GM19372 (cell line): Measurements from ENCODE around the gene SUN1.

ENCODE experiments used
- ATAC-seq: cut with Tn5 transposase; IDR thresholded peaks from one replicate; pipeline ENCODE4 v1.9.1; 2021; ENCODE audit warnings: mild to moderate bottlenecking, low read depth, moderate library complexity; ENCODE audit not compliant: unreplicated experiment

The SUN1 gene

GRCh38 chr7:888081-889024 lies 56.1 kb downstream of the SUN1 start:
- ATAC-seq, result no peak

- ATAC-seq, result no peak
Observed at GRCh38 chr7:889025-889390, 56.7 kb downstream of the SUN1 start.

GRCh38 chr7:889391-889790 lies 57.1 kb downstream of the SUN1 start:
- no peak for ATAC-seq

- ATAC-seq, result no peak
Observed at GRCh38 chr7:890868-891267, 58.6 kb downstream of the SUN1 start.

- ATAC-seq, result no peak
Observed at GRCh38 chr7:891291-891690, 59.0 kb downstream of the SUN1 start.

GRCh38 chr7:891805-892204 lies 59.5 kb downstream of the SUN1 start:
- no peak for ATAC-seq

- no peak for ATAC-seq
Observed at GRCh38 chr7:892648-893593, 60.6 kb downstream of the SUN1 start.

- no peak for ATAC-seq
Observed at GRCh38 chr7:893686-894085, 61.4 kb downstream of the SUN1 start.

- no peak for ATAC-seq
Observed at GRCh38 chr7:894164-894867, 62.0 kb downstream of the SUN1 start.

GRCh38 chr7:894927-895450 lies 62.7 kb downstream of the SUN1 start:
- ATAC-seq, result no peak

GRCh38 chr7:895451-896052 lies 63.3 kb downstream of the SUN1 start:
- no peak for ATAC-seq

GRCh38 chr7:896346-897075 lies 64.2 kb downstream of the SUN1 start:
- no peak for ATAC-seq

GRCh38 chr7:897086-897485 lies 64.8 kb downstream of the SUN1 start:
- no peak for ATAC-seq

GRCh38 chr7:897771-898376 lies 65.6 kb downstream of the SUN1 start:
- ATAC-seq, result no peak

GRCh38 chr7:898460-898854 lies 66.2 kb downstream of the SUN1 start:
- ATAC-seq, result no peak

GRCh38 chr7:898855-899681 lies 66.8 kb downstream of the SUN1 start:
- ATAC-seq, result no peak

GRCh38 chr7:899806-900205 lies 67.5 kb downstream of the SUN1 start:
- no peak for ATAC-seq

- ATAC-seq, result no peak
Observed at GRCh38 chr7:900331-901040, 68.2 kb downstream of the SUN1 start.
